GM08714 (cell line): ENCODE data around the gene ANAPC5.
"Not testable (repeated sequence)": the region's sequence is repeated elsewhere in the genome, so short reads cannot be mapped to it uniquely, and the experiment has no call there.

Source experiments
- H3K4me3 ChIP-seq: fragments of 200-500 bp; sonication (Bioruptor generic); 2 replicates; pipeline ENCODE4 v1.5.1; 2014; ENCODE audit warnings: mild to moderate bottlenecking, low read length, inconsistent platforms
- ZNF274 ChIP-seq: IDR thresholded peaks from 2 replicates; pipeline ENCODE4 v1.6.1; 2012; ENCODE audit warnings: mild to moderate bottlenecking, low read depth, low read length

ANAPC5 gene

DNA sequence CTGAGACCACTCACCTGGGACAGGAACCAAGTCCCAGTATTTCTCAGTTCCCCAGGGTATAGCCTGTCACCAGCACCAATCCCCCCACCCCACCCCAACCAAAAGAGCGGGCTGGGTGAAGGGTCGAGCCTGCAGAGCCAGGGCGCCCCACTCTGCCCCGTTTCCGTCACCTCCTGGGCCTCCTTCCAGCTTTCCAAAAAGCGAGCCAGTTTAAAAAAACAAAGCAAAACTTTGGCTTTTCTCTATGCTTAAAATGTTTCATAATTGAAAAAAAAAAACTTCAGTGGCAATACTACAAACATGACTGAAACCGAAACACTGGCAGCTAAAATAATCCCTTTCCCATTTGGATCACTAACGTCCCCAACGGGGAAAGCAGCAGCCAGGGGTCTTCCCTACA lies 63.2 kb downstream of the ANAPC5 start:
- H3K4me3 ChIP-seq, result no peak overlapping the region
- TF ChIP-seq ZNF274, result no peak

DNA sequence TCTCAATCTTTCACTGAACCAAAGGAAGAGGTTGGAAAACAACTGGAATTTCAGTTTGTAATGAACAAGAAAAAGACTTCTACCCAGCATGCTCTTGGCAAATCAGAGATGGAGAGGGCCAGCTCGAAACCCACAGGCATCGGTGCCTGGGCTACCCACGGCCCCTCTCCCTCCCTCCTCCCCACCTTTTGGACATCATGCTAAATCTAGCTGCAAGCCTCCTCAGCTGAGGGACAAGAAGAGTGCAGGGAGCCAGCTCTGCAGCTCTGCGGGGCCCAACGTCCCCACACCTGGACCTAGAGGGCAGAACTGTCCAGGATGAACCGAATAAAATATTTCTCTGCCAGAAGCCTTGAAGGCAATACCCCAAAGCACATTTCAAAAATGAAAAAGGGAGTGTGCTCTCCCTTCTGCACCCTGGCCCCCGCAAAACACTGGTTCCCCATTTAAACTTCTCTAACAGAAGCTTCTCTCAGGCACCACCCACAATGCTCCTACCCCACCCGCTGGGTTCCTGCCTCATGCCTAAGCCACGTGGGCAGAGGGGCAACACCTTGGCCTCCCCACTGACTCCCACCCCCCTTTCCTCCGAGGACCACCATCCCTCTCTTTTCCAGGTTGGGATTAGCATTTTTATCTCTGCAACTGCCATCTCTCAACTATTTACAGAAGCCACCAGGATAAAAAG lies 63.9 kb downstream of the ANAPC5 start:
- TF ChIP-seq ZNF274, result no peak
- no peak overlapping the region for H3K4me3 ChIP-seq

DNA sequence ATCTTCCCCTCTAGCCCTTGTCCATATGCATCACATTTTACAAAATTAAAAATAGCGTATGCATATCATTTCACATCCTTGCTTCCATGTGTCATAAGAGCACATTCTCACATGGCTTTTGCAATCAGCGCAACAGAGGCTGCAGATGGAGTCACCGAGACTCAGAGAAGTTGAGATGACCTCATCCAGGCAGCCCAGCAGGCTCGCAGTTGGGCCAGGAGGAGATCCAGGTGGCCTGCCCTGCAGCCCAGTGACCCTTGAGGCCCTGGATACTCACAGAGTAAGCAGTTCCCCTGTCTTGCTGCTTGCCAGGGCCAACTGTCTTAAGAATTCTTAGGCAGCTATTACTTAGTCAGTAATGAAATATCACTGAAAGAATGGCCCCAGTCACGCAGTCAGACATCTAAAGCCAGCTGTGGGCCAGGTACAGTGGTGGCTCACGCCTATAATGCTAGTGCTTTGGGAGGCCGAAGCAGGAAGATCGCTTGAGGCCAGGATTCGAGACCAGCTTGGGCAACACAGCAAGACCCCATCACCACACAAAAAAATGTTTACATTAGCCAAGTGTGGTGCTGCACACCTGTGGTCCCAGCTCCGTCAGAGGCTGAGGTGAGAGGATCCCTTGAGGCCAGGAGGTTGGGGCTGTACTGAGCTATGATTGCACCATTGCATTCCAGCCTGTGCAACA lies 64.8 kb downstream of the ANAPC5 start:
- no peak overlapping the region for H3K4me3 ChIP-seq
- TF ChIP-seq ZNF274, result no peak

DNA sequence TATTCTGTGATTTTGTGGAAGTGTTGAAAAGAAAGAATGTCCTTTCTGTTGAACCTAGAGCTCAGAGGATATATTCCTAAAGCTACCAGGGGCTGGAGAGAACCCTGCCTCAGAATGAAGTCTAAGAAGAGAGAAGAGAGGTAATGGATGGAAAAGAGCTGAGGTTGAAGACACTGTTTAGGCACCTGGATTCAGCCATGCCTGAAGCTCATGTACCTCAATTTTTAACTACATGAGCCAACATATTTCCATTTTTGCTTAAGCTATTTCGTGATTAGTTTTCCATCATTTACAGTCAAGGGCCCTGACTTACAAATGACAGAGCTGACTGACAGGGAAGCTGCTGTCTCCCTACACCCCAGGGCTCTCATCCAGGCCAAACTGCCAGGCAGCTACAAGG lies 66.4 kb downstream of the ANAPC5 start:
- no peak for TF ChIP-seq ZNF274

DNA sequence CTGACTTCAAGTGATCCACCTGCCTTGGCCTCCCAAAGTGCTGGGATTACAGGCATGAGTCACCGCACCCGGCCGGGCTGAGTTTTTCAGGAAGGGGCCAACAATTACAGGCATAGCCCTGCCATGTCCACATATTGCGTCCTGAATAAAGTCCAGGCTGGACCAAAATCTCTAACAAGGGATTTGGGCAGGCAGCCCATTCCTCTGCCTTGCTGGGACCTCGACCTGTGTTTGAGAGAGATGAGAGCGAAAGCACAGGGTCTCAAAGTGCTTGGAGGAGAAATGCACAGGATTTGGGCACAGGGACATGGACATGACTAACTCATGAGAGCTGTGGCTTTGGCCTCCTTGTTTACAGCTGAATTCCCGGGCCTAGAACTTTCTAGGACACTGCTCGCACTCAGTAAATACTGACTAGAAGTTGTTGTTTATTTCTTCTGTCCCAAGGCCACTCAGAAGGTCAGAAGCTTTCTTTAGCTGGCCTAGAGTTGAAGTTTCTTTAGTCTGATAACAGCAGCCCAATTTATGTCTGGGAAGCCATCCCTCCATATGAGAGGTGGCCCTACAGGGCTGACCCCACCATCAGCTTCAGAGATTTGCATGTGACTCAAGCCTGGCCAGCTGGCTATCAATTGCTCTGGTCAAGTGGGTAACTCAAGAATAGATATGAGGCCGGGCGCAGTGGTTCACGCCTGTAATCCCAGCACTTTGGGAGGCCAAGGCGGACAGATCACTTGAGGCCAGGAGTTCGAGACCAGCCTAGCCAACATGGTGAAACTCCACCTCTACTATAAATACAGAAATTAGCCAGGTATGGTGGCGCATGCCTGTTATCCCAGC lies 67.4 kb downstream of the ANAPC5 start:
- no peak overlapping the region for H3K4me3 ChIP-seq
- TF ChIP-seq ZNF274, result no peak

More for the DNA sequence above, 66.4 kb downstream of the ANAPC5 start:
- H3K4me3 ChIP-seq, result no peak overlapping the region

DNA sequence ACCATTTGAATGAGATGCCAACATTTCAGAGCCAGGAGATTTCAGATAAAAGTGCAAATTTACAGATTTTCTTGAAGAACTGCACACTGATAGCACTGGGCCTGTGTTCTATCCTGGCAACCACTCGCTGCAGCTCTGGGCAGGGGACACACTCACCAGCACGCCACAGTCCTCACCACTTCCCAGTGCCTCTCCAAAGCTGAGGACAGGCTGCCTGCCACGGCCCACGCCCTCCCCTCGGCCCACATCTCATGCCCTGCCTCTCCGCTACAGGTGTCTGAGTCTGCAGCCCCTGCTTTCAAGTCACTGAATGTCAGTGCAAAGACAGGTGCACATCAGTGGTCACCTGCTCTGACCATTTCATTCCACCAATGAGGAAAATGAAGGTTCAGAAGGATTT lies 68.4 kb downstream of the ANAPC5 start:
- no peak for TF ChIP-seq ZNF274
- no peak overlapping the region for H3K4me3 ChIP-seq

DNA sequence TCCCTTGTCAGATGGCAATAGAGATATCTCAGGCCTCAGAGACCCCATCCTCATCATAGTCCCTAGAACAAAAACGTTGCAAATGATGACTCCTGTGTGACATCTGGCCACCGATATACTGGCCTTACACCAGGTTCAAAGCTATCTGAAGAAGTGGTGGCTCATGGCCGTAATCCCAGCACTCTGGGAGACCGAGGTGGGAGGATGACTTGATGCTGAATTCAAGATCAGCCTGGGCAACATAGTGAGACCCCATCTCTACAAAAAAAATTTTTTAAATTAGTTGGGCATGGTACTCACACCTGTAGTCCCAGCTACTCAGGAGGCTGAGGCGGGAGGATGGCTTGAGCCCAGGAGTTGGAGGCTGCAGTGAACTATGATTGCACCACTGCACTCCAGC lies 68.8 kb downstream of the ANAPC5 start:
- no peak overlapping the region for H3K4me3 ChIP-seq
- TF ChIP-seq ZNF274, result no peak

DNA sequence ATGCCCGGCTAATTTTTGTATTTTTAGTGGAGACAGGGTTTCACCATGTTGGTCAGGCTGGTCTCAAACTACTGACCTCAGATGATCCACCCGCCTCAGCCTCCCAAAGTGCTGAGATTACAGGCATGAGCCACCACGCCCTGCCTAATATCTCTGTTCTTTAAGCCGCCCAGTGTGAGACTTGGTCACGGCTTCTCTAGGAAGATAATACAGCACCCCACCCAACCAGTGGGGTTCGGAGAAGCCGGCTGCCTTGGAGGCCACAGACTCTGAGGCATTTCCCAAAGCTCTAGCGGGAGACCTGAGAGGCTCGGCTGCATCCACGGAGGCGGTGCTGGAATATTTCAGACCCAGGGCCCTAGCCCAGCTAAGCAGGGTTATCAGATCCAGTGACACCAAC lies 69.3 kb downstream of the ANAPC5 start:
- not testable (repeated sequence) for H3K4me3 ChIP-seq

DNA sequence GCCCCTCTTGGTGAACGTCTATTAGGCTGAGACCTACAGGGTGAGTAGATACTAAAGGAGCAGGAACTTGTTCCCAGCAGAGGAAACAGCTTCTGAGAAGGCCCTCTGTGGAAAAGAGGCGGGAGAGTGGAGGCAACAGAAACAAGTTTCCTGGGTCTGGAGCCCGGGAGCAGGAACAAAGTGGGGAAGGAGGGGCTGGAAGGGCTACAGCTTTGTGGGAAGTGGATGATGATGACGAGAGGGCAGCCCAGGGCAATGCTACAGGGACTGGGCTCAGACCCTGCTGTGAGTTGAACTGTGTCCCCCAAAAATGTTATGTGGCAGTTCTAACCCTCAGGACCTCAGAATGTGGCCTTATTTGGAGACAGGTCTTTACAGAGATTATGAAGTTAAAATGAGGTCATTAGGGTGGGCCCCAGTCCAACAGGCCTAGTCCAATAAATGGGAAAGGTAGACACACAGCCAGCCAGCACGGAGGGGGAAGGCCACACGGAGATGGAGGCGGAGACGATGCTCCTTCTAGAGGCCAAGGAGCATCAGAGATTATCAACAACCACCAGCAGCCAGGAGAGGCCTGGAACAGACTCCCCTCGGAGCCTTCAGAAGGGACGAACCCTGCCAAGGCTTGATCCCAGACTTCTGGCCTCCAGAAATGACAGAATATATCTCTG lies 70.0 kb downstream of the ANAPC5 start:
- no peak overlapping the region for H3K4me3 ChIP-seq
- no peak for TF ChIP-seq ZNF274

DNA sequence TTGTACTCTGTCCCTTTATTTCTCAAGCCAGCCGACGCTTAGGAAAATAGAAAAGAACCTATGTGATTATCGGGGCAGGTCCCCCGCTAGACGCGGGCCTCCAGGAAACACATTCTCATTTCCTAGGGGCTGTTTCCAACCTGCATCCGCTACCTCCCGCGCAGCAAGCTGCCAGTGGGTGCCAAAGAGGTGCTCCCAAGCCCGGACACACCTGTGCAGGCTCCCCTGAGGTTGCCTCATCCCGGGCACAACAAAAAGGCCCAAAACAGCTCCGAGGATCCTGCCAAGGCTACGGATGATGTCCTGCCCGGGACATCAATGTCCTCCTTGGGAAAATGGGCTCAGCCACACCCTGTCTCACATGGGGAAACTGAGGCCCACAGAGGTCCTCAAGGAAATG lies 71.1 kb downstream of the ANAPC5 start:
- not testable (repeated sequence) for H3K4me3 ChIP-seq

DNA sequence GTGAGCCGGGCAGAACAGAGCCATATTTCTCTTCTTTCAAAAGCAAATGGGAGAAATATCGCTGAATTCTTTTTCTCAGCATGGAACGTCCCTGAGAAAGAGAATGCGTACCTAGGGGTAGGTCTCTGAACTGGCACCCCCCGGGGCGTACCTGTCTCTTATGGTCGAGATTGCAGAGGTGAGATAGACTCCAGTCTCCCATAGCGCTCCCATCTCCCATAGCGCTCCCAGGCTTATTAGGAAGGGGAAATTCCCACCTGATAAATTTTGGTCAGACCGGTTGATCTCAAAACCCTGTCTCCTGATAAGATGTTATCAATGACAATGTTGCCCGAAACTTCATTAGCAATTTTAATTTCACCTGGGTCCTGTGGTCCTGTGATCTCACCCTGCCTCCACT lies 71.7 kb downstream of the ANAPC5 start:
- H3K4me3 ChIP-seq, result not testable (repeated sequence)

DNA sequence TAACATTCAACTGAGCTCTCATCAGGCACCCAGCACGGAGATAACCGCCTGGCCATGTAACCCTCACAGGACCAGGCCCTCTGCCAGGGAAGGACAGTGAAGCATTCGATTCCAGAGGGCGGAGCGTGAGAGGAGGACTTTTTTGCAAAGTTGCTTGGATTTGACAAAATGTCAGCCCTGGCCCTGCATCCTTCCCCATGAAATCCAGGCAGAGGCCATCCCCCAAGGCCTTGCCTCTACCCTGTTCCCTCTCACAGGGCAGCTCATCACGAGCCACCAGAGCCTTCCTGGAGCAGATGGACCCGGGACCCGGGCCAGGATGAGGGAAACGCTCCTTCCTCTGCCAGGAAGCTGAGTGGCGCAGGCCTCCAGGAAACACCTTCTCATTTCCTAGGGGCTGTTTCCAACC lies 72.7 kb downstream of the ANAPC5 start:
- no peak for TF ChIP-seq ZNF274
- H3K4me3 ChIP-seq, result no peak overlapping the region

DNA sequence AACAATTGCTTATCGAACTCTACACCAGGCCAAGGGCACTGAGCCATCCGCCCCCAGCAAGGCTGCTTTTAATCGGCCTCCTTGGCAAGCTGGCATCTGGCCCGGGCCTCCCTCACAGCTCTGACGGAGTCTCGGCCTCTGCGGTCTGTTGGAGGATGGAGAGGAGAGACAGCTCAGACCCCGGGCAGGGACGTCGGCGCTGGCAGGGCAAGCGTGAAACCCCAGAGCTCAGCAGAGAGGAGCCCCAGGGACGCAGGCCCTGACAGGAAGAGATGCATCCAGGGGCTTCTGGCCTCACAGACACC lies 73.2 kb downstream of the ANAPC5 start:
- TF ChIP-seq ZNF274, result no peak
- no peak overlapping the region for H3K4me3 ChIP-seq

DNA sequence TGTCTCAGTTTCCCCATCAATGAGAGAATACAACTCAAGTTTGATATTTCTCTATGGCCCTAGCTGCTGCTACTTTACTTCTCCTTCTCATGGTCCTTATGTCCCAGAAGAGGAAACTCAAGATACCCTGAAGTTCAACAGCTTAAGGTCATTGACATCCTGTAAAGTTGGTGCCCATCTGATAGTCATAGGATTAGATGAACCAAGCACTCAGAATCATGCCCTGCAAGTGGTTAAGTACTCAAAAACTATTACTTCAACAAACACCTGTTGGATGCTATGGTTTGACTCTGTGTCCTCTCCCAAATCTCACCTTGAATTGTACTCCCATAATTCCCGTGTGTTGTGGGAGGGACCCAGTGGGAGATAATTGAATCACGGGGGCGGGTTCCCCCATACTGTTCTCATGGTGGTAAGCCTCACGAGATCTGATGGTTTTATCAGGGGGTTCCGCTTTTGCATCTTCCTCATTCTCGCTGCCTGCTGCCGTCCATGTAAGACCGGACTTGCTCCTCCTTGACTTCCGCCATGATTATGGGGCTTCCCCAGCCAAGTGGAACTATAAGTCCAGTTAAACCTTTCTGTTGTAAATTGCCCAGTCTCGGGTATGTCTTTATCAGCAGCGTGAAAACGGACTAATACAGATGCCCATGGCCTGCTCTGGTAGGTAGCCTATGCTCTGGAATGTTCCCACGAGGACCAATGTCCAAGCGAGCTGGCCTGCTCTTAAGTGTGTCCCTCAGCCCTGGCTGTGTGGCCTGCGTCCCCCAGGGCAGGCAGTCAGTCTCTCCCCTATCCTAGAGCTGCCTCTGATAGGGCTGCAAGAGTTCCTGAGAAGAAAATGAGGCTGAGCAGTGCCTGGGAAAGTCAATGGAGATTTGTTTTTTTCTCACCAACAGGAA lies 73.8 kb downstream of the ANAPC5 start:
- no peak overlapping the region for H3K4me3 ChIP-seq
- TF ChIP-seq ZNF274, result no peak

DNA sequence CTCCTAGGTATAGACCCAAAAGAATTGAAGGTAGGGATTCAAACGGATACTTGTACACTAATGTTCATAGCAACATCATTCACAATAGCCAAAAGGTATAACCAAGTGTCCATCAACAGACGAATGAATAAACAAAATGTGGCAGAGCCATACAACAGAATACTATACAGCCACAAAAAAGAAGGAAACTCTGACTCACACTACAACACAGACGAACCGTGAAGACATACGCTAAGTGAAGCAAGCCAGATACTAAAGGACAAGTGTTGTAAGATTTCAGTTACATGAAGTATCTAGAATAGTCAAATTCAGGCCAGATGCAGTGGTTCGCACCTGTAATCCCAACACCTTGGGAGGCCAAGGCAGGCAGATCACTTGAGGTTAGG lies 74.8 kb downstream of the ANAPC5 start:
- no peak for TF ChIP-seq ZNF274
- no peak overlapping the region for H3K4me3 ChIP-seq
